ENCODE results near the gene CTXN1.

CTXN1 gene

DNA sequence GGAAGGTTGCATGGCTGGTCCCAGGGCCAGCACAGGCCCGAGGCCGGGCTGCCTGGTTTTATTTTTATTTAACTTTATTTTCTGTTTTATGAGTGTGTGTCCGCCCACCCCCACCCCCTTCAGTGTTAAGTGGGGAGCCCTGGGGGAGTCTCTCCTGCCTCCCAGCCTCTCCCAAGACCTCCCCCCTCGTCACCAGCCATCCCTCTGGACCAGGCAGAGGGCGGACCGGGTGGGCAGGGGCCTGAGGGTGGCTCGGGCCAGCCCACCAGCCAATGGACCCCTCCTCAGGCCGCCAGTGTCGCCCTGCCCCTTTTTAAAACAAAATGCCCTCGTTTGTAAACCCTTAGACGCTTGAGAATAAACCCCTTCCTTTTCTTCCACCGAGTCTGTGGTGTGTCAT, 11.8 kb downstream of the CTXN1 start:
- Histone ChIP-seq H3K36me3 (ENCODE audit: control insufficient read depth, insufficient read depth, low read length) (peaks cover 10% of the 10 kb centered on the region), H3K4me1 (ENCODE audit: control insufficient read depth, insufficient read depth, low read length) (peaks cover 16% of the 10 kb centered on the region), H3K9me3 (ENCODE audit: control insufficient read depth, low read length) (no peaks in the 10 kb centered on the region), H3K4me3 (ENCODE audit: insufficient read depth, low read depth, low read length) (no peak overlapping the region), H3K27ac (ENCODE audit: insufficient read depth, low read depth, low read length, poor library complexity, severe bottlenecking) (no peak overlapping the region), H3K27me3 (ENCODE audit: control insufficient read depth, insufficient read depth, low read length, poor library complexity, severe bottlenecking) (peaks cover 52% of the 10 kb centered on the region)
- 80 to 84% methylated on average over 9 to 12 of the region's 12 CpGs for WGBS, 2 experiments

- H3K27me3 ChIP-seq (ENCODE audit: control insufficient read depth, insufficient read depth, low read length, poor library complexity, severe bottlenecking): peaks cover 48% of the 10 kb centered on the region
Measured at GRCh38 chr19:7913652-7914051, 12.3 kb downstream of the CTXN1 start.

GRCh38 chr19:7912697-7913564, 13.0 kb downstream of the CTXN1 start:
- Histone ChIP-seq H3K4me3 (ENCODE audit: insufficient read depth, low read depth, low read length) (no peak overlapping the region), H3K9me3 (ENCODE audit: control insufficient read depth, low read length) (no peaks in the 10 kb centered on the region), H3K27ac (ENCODE audit: insufficient read depth, low read depth, low read length, poor library complexity, severe bottlenecking) (no peak overlapping the region), H3K27me3 (ENCODE audit: control insufficient read depth, insufficient read depth, low read length, poor library complexity, severe bottlenecking) (peaks cover 41% of the 10 kb centered on the region), H3K36me3 (ENCODE audit: control insufficient read depth, insufficient read depth, low read length) (peaks cover 10% of the 10 kb centered on the region), H3K4me1 (ENCODE audit: control insufficient read depth, insufficient read depth, low read length) (peaks cover 16% of the 10 kb centered on the region)
- WGBS, 2 experiments: 95 to 96% methylated on average over 39 of the region's 39 CpGs

More at GRCh38 chr19:7913652-7914051, 12.3 kb downstream of the CTXN1 start:
- no peak overlapping the region for H3K27ac ChIP-seq (ENCODE audit: insufficient read depth, low read depth, low read length, poor library complexity, severe bottlenecking)
- no peaks in the 10 kb centered on the region for H3K9me3 ChIP-seq (ENCODE audit: control insufficient read depth, low read length)
- 94 to 95% methylated on average over 10 of the region's 10 CpGs for WGBS, 2 experiments
- peaks cover 10% of the 10 kb centered on the region for H3K36me3 ChIP-seq (ENCODE audit: control insufficient read depth, insufficient read depth, low read length)
- H3K4me3 ChIP-seq (ENCODE audit: insufficient read depth, low read depth, low read length): no peak overlapping the region
- peaks cover 16% of the 10 kb centered on the region for H3K4me1 ChIP-seq (ENCODE audit: control insufficient read depth, insufficient read depth, low read length)

- Histone ChIP-seq H3K9me3 (ENCODE audit: control insufficient read depth, low read length) (no peaks in the 10 kb centered on the region), H3K4me3 (ENCODE audit: insufficient read depth, low read depth, low read length) (no peak overlapping the region), H3K36me3 (ENCODE audit: control insufficient read depth, insufficient read depth, low read length) (peaks cover 10% of the 10 kb centered on the region), H3K27me3 (ENCODE audit: control insufficient read depth, insufficient read depth, low read length, poor library complexity, severe bottlenecking) (peaks cover 33% of the 10 kb centered on the region), H3K4me1 (ENCODE audit: control insufficient read depth, insufficient read depth, low read length) (peaks cover 14% of the 10 kb centered on the region), H3K27ac (ENCODE audit: insufficient read depth, low read depth, low read length, poor library complexity, severe bottlenecking) (no peak overlapping the region)
- 94 to 95% methylated on average over 31 of the region's 31 CpGs for WGBS, 2 experiments
Measured at GRCh38 chr19:7912144-7912696, 13.7 kb downstream of the CTXN1 start.

- H3K4me1 ChIP-seq (ENCODE audit: control insufficient read depth, insufficient read depth, low read length): peaks cover 8% of the 10 kb centered on the region
- no peak overlapping the region for H3K4me3 ChIP-seq (ENCODE audit: insufficient read depth, low read depth, low read length)
- H3K27me3 ChIP-seq (ENCODE audit: control insufficient read depth, insufficient read depth, low read length, poor library complexity, severe bottlenecking): peaks cover 27% of the 10 kb centered on the region
- no peak overlapping the region for H3K27ac ChIP-seq (ENCODE audit: insufficient read depth, low read depth, low read length, poor library complexity, severe bottlenecking)
- peaks cover 10% of the 10 kb centered on the region for H3K36me3 ChIP-seq (ENCODE audit: control insufficient read depth, insufficient read depth, low read length)
- no peaks in the 10 kb centered on the region for H3K9me3 ChIP-seq (ENCODE audit: control insufficient read depth, low read length)
- 96% methylated on average over 18 of the region's 18 CpGs for WGBS, 2 experiments
Measured at GRCh38 chr19:7911508-7912143, 14.3 kb downstream of the CTXN1 start.

DNA sequence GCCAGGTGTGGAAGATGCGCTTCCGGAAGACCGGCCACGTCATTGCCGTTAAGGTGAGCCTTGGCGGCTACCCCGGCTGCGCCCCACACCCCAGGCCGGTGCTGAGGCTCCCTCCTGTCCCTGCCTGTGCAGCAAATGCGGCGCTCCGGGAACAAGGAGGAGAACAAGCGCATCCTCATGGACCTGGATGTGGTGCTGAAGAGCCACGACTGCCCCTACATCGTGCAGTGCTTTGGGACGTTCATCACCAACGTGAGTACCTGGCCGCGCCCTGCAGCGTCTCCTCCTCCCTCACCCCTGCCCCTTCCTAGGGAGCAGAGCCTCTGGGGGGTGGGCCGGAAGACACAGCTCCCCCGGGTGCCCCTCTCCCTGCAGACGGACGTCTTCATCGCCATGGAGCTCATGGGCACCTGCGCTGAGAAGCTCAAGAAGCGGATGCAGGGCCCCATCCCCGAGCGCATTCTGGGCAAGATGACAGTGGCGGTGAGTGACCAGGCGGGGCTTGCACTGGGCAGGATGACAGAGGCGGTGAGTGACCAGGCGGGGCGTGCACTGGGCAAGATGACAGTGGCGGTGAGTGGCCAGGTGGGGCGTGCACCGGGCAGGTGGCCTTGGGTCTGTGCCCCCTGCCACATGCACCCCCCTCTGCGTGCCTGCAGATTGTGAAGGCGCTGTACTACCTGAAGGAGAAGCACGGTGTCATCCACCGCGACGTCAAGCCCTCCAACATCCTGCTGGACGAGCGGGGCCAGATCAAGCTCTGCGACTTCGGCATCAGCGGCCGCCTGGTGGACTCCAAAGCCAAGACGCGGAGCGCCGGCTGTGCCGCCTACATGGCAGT, 15.4 kb downstream of the CTXN1 start:
- peaks cover 17% of the 10 kb centered on the region for H3K27me3 ChIP-seq (ENCODE audit: control insufficient read depth, insufficient read depth, low read length, poor library complexity, severe bottlenecking)
- H3K9me3 ChIP-seq (ENCODE audit: control insufficient read depth, low read length): no peaks in the 10 kb centered on the region
- H3K4me3 ChIP-seq (ENCODE audit: insufficient read depth, low read depth, low read length): no peak overlapping the region
- H3K27ac ChIP-seq (ENCODE audit: insufficient read depth, low read depth, low read length, poor library complexity, severe bottlenecking): no peak overlapping the region
- no peaks in the 10 kb centered on the region for H3K4me1 ChIP-seq (ENCODE audit: control insufficient read depth, insufficient read depth, low read length)
- H3K36me3 ChIP-seq (ENCODE audit: control insufficient read depth, insufficient read depth, low read length): peaks cover 10% of the 10 kb centered on the region
- WGBS, 2 experiments: 96% methylated on average over 54 of the region's 54 CpGs

- Histone ChIP-seq H3K4me1 (ENCODE audit: control insufficient read depth, insufficient read depth, low read length) (peaks cover 3% of the 10 kb centered on the region), H3K9me3 (ENCODE audit: control insufficient read depth, low read length) (no peaks in the 10 kb centered on the region), H3K27ac (ENCODE audit: insufficient read depth, low read depth, low read length, poor library complexity, severe bottlenecking) (no peak overlapping the region), H3K4me3 (ENCODE audit: insufficient read depth, low read depth, low read length) (no peak overlapping the region), H3K27me3 (ENCODE audit: control insufficient read depth, insufficient read depth, low read length, poor library complexity, severe bottlenecking) (peaks cover 7% of the 10 kb centered on the region), H3K36me3 (ENCODE audit: control insufficient read depth, insufficient read depth, low read length) (peaks cover 10% of the 10 kb centered on the region)
- 96 to 97% methylated on average over 21 of the region's 21 CpGs for WGBS, 2 experiments
Measured at GRCh38 chr19:7909471-7910067, 16.4 kb downstream of the CTXN1 start.

GRCh38 chr19:7908742-7909461, 17.0 kb downstream of the CTXN1 start:
- H3K36me3 ChIP-seq (ENCODE audit: control insufficient read depth, insufficient read depth, low read length): peaks cover 10% of the 10 kb centered on the region
- no peaks in the 10 kb centered on the region for H3K9me3 ChIP-seq (ENCODE audit: control insufficient read depth, low read length)
- WGBS, 2 experiments: 89 to 90% methylated on average over 19 of the region's 19 CpGs
- no peak overlapping the region for H3K4me3 ChIP-seq (ENCODE audit: insufficient read depth, low read depth, low read length)
- H3K27me3 ChIP-seq (ENCODE audit: control insufficient read depth, insufficient read depth, low read length, poor library complexity, severe bottlenecking): peaks cover under 1% of the 10 kb centered on the region
- no peak overlapping the region for H3K27ac ChIP-seq (ENCODE audit: insufficient read depth, low read depth, low read length, poor library complexity, severe bottlenecking)
- peaks cover 5% of the 10 kb centered on the region for H3K4me1 ChIP-seq (ENCODE audit: control insufficient read depth, insufficient read depth, low read length)

GRCh38 chr19:7908078-7908699, 17.7 kb downstream of the CTXN1 start:
- H3K4me1 ChIP-seq (ENCODE audit: control insufficient read depth, insufficient read depth, low read length): peaks cover 5% of the 10 kb centered on the region
- peaks cover 10% of the 10 kb centered on the region for H3K36me3 ChIP-seq (ENCODE audit: control insufficient read depth, insufficient read depth, low read length)
- WGBS, 2 experiments: 88 to 89% methylated on average over 14 of the region's 14 CpGs
- H3K27ac ChIP-seq (ENCODE audit: insufficient read depth, low read depth, low read length, poor library complexity, severe bottlenecking): no peak overlapping the region
- H3K27me3 ChIP-seq (ENCODE audit: control insufficient read depth, insufficient read depth, low read length, poor library complexity, severe bottlenecking): no peaks in the 10 kb centered on the region
- H3K4me3 ChIP-seq (ENCODE audit: insufficient read depth, low read depth, low read length): no peak overlapping the region
- H3K9me3 ChIP-seq (ENCODE audit: control insufficient read depth, low read length): no peaks in the 10 kb centered on the region

Data from ectodermal cell (in vitro differentiated cells).